ENCODE results near the gene LANCL2. TPM values are rescaled to one million over a fixed set of nuclear protein-coding genes. Genes with fewer than 3 reads are reported as not detected.

Gene LANCL2
- total RNA-seq, 1 donor from 2014 or later = 18.5 TPM

GRCh38 chr7:55452971-55453370, 87.8 kb downstream of the LANCL2 start:
- Histone ChIP-seq H3K36me3 (ENCODE audit: control insufficient read depth, insufficient read depth, low read length) (no peaks in the 10 kb centered on the region), H3K27me3 (ENCODE audit: control insufficient read depth, insufficient read depth, low read length) (peaks cover 7% of the 10 kb centered on the region), H3K4me3 (ENCODE audit: low read depth, low read length) (no peak overlapping the region)
- no peak for DNase-seq (ENCODE audit: low read depth)
- no peak for TF ChIP-seq CTCF (IDR thresholded peaks at IDR 0.05; ENCODE audit: insufficient read depth, low read length, poor library complexity, severe bottlenecking)

- Histone ChIP-seq H3K27me3 (ENCODE audit: control insufficient read depth, insufficient read depth, low read length) (no peaks in the 10 kb centered on the region), H3K4me3 (ENCODE audit: low read depth, low read length) (no peak overlapping the region), H3K36me3 (ENCODE audit: control insufficient read depth, insufficient read depth, low read length) (no peaks in the 10 kb centered on the region)
- DNase-seq (ENCODE audit: low read depth) = no peak
- TF ChIP-seq CTCF (IDR thresholded peaks at IDR 0.05; ENCODE audit: insufficient read depth, low read length, poor library complexity, severe bottlenecking) = no peak
Observed at GRCh38 chr7:55457801-55458200, 92.7 kb downstream of the LANCL2 start.

- Histone ChIP-seq H3K36me3 (ENCODE audit: control insufficient read depth, insufficient read depth, low read length) (no peaks in the 10 kb centered on the region), H3K4me3 (ENCODE audit: low read depth, low read length) (no peak overlapping the region), H3K27me3 (ENCODE audit: control insufficient read depth, insufficient read depth, low read length) (no peaks in the 10 kb centered on the region)
- DNase-seq (ENCODE audit: low read depth) = no peak
- TF ChIP-seq CTCF (IDR thresholded peaks at IDR 0.05; ENCODE audit: insufficient read depth, low read length, poor library complexity, severe bottlenecking) = no peak
Observed at GRCh38 chr7:55458351-55458750, 93.2 kb downstream of the LANCL2 start.

GRCh38 chr7:55463686-55464262, 98.6 kb downstream of the LANCL2 start:
- DNase-seq (ENCODE audit: low read depth) = no peak
- H3K27me3 ChIP-seq (ENCODE audit: control insufficient read depth, insufficient read depth, low read length) = no peaks in the 10 kb centered on the region
- no peaks in the 10 kb centered on the region for H3K36me3 ChIP-seq (ENCODE audit: control insufficient read depth, insufficient read depth, low read length)
- no peak for TF ChIP-seq CTCF (IDR thresholded peaks at IDR 0.05; ENCODE audit: insufficient read depth, low read length, poor library complexity, severe bottlenecking)
- no peak overlapping the region for H3K4me3 ChIP-seq (ENCODE audit: low read depth, low read length)

GRCh38 chr7:55464422-55464821, 99.3 kb downstream of the LANCL2 start:
- no peak for TF ChIP-seq CTCF (IDR thresholded peaks at IDR 0.05; ENCODE audit: insufficient read depth, low read length, poor library complexity, severe bottlenecking)
- H3K27me3 ChIP-seq (ENCODE audit: control insufficient read depth, insufficient read depth, low read length) = no peaks in the 10 kb centered on the region
- H3K4me3 ChIP-seq (ENCODE audit: low read depth, low read length) = no peak overlapping the region
- no peaks in the 10 kb centered on the region for H3K36me3 ChIP-seq (ENCODE audit: control insufficient read depth, insufficient read depth, low read length)
- DNase-seq (ENCODE audit: low read depth) = no peak

- H3K36me3 ChIP-seq (ENCODE audit: control insufficient read depth, insufficient read depth, low read length) = no peaks in the 10 kb centered on the region
- no peak for TF ChIP-seq CTCF (IDR thresholded peaks at IDR 0.05; ENCODE audit: insufficient read depth, low read length, poor library complexity, severe bottlenecking)
- no peak overlapping the region for H3K4me3 ChIP-seq (ENCODE audit: low read depth, low read length)
- H3K27me3 ChIP-seq (ENCODE audit: control insufficient read depth, insufficient read depth, low read length) = no peaks in the 10 kb centered on the region
- no peak for DNase-seq (ENCODE audit: low read depth)
Observed at GRCh38 chr7:55465691-55466090, 100.6 kb downstream of the LANCL2 start.

All from kidney epithelial cell (primary cell).